IMR-90 (cell line): Measurements from ENCODE around the gene GSPT1. TPM values are rescaled to one million over a fixed set of nuclear protein-coding genes. Genes with fewer than 3 reads are reported as not detected.
A peak's percentile ranks its signal among the peaks of the same experiment; 100 is the strongest.

Experiments used
- ATAC-seq: fragments of 200-7000 bp; cut with Tn5 transposase; 2 replicates; pipeline ENCODE4 v1.9.1; 2020; ENCODE audit warnings: low read depth, mild to moderate bottlenecking, moderate library complexity
- BruUV-seq: library from RNA; stranded (reverse); fragments of 400-500 nt; replicated peaks from 2 replicates; lab custom pipeline; 2021; lab: Mats Ljungman, UMichigan
- CTCF ChIA-PET: fragments of 300-600 bp; formaldehyde crosslinking; extraction: SDS; loops from one replicate; lab custom pipeline; 2021; ENCODE audit warnings: antibody characterized with exemption; lab: Yijun Ruan, JAX
- POLR2A ChIA-PET: fragments of 300-600 bp; sonication (Branson Sonifier 250); formaldehyde crosslinking; loops from one replicate; lab custom pipeline; 2022; ENCODE audit warnings: antibody characterized with exemption; ENCODE audit not compliant: unreplicated experiment; lab: Charles Lee
- DNase-seq: peaks from one replicate; pipeline ENCODE4 v3.0.0; 2013
- H2AFZ ChIP-seq: replicated peaks from 2 replicates; pipeline ENCODE3; 2013; ENCODE audit warnings: low read length, mild to moderate bottlenecking; ENCODE audit not compliant: poor library complexity
- H2AK5ac ChIP-seq: 2 replicates; pipeline ENCODE4 v1.6.1; 2013; ENCODE audit warnings: low read depth, low read length, inconsistent platforms
- H2AK9ac ChIP-seq: replicated peaks from 2 replicates; pipeline ENCODE3; 2013; ENCODE audit warnings: mild to moderate bottlenecking, low read depth, low read length, moderate library complexity; ENCODE audit not compliant: poor library complexity
- H2BK120ac ChIP-seq: 2 replicates; pipeline ENCODE4 v1.6.1; 2013; ENCODE audit warnings: low read depth, low read length, inconsistent platforms
- H2BK15ac ChIP-seq: 3 replicates; pipeline ENCODE4 v1.6.1; 2013; ENCODE audit warnings: low read depth, low read length, inconsistent platforms
- H2BK20ac ChIP-seq: 2 replicates; pipeline ENCODE4 v1.6.1; 2013; ENCODE audit warnings: low read depth, mild to moderate bottlenecking, inconsistent platforms, low read length, moderate library complexity
- H2BK5ac ChIP-seq: 2 replicates; pipeline ENCODE4 v1.6.1; 2013; ENCODE audit warnings: mild to moderate bottlenecking, low read depth, low read length, inconsistent platforms; ENCODE audit not compliant: poor library complexity, severe bottlenecking
- H3K14ac ChIP-seq: replicated peaks from 2 replicates; pipeline ENCODE4 v1.6.1; 2013; ENCODE audit warnings: low read depth, low read length, inconsistent platforms
- H3K18ac ChIP-seq: 2 replicates; pipeline ENCODE4 v1.6.1; 2013; ENCODE audit warnings: low read depth, low read length, control low read depth
- H3K23ac ChIP-seq: 2 replicates; pipeline ENCODE4 v1.6.1; 2013; ENCODE audit warnings: low read depth, low read length, inconsistent platforms
- H3K27ac ChIP-seq: 2 replicates; pipeline ENCODE4 v1.5.1; 2013; ENCODE audit warnings: mild to moderate bottlenecking, control low read depth, low read length; ENCODE audit not compliant: insufficient read depth
- H3K27me3 ChIP-seq: 2 replicates; pipeline ENCODE4 v1.6.1; 2013; ENCODE audit warnings: low read length; ENCODE audit not compliant: control insufficient read depth, insufficient read depth
- H3K36me3 ChIP-seq: 2 replicates; pipeline ENCODE4 v1.6.1; 2013; ENCODE audit warnings: low read length, mixed read lengths; ENCODE audit not compliant: control insufficient read depth, insufficient read depth
- H3K4ac ChIP-seq: 2 replicates; pipeline ENCODE4 v1.6.1; 2013; ENCODE audit warnings: low read depth, low read length, inconsistent platforms
- H3K4me1 ChIP-seq: 2 replicates; pipeline ENCODE4 v1.6.1; 2013; ENCODE audit warnings: low read length, mixed read lengths; ENCODE audit not compliant: control insufficient read depth, insufficient read depth
- H3K4me2 ChIP-seq: 2 replicates; pipeline ENCODE4 v1.6.1; 2013; ENCODE audit warnings: low read depth, mild to moderate bottlenecking, control low read depth, low read length, moderate library complexity
- H3K4me3 ChIP-seq: 2 replicates; pipeline ENCODE4 v1.5.1; 2013; ENCODE audit warnings: low read depth, mild to moderate bottlenecking, control low read depth, low read length, moderate library complexity; ENCODE audit not compliant: insufficient read depth
- H3K56ac ChIP-seq: 2 replicates; pipeline ENCODE4 v1.6.1; 2013; ENCODE audit warnings: low read length, inconsistent platforms; ENCODE audit not compliant: insufficient read depth; ENCODE audit errors: extremely low read depth
- H3K79me1 ChIP-seq, 2 experiments: 2 replicates each; pipeline ENCODE4 v1.6.1; 2013; ENCODE audit warnings: low read length in 2 of 2, inconsistent platforms in 1 of 2, low read depth in 1 of 2
- H3K9ac ChIP-seq: 2 replicates; pipeline ENCODE4 v1.6.1; 2013; ENCODE audit warnings: low read depth, low read length, control low read depth
- H3K9me1 ChIP-seq: 2 replicates; pipeline ENCODE4 v1.6.1; 2013; ENCODE audit warnings: low read length, inconsistent platforms; ENCODE audit not compliant: insufficient read depth
- H3K9me3 ChIP-seq: 2 replicates; pipeline ENCODE4 v1.6.1; 2013; ENCODE audit warnings: low read length; ENCODE audit not compliant: control insufficient read depth, insufficient read depth
- H4K20me1 ChIP-seq: 2 replicates; pipeline ENCODE4 v1.6.1; 2013; ENCODE audit warnings: low read length, inconsistent platforms; ENCODE audit not compliant: insufficient read depth
- H4K5ac ChIP-seq: 2 replicates; pipeline ENCODE4 v1.6.1; 2013; ENCODE audit warnings: mild to moderate bottlenecking, low read depth, low read length, control low read depth
- H4K8ac ChIP-seq, 2 experiments: 2 replicates each; pipeline ENCODE4 v1.6.1; 2013; ENCODE audit warnings: low read depth in 2 of 2, low read length in 2 of 2, control low read depth in 1 of 2, inconsistent platforms in 1 of 2
- H4K91ac ChIP-seq: 2 replicates; pipeline ENCODE4 v1.6.1; 2013; ENCODE audit warnings: low read depth, low read length, inconsistent platforms; ENCODE audit not compliant: insufficient read depth
- BHLHE40 ChIP-seq: fragments of 150-350 bp; IDR thresholded peaks from 2 replicates; pipeline ENCODE4 v1.6.1; 2016; ENCODE audit warnings: mild to moderate bottlenecking, low read depth, low read length
- CEBPB ChIP-seq: IDR thresholded peaks from 2 replicates; pipeline ENCODE4 v1.6.1; 2012; ENCODE audit warnings: low read depth, low read length, improper control_type of control experiment
- CHD1 ChIP-seq: IDR thresholded peaks from 2 replicates; pipeline ENCODE4 v1.6.1; 2012; ENCODE audit warnings: low read depth, low read length, improper control_type of control experiment
- CTCF ChIP-seq: conservative IDR thresholded peaks from 2 replicates; pipeline ENCODE4 v1.5.1; 2012; ENCODE audit warnings: mild to moderate bottlenecking, low read depth, low read length, improper control_type of control experiment
- MAFK ChIP-seq: IDR thresholded peaks from 2 replicates; pipeline ENCODE4 v1.6.1; 2012; ENCODE audit warnings: low read depth, low read length, improper control_type of control experiment
- MAZ ChIP-seq: IDR thresholded peaks from 2 replicates; pipeline ENCODE4 v1.6.1; 2012; ENCODE audit warnings: low read depth, mild to moderate bottlenecking, low read length, improper control_type of control experiment, moderate library complexity, borderline replicate concordance
- MXI1 ChIP-seq: IDR thresholded peaks from 2 replicates; pipeline ENCODE4 v1.6.1; 2012; ENCODE audit warnings: low read depth, mild to moderate bottlenecking, low read length, moderate library complexity, borderline replicate concordance
- NFE2L2 ChIP-seq: fragments of 150-350 bp; IDR thresholded peaks from 2 replicates; pipeline ENCODE4 v1.6.1; 2016; ENCODE audit warnings: low read depth, mild to moderate bottlenecking, low read length
- POLR2A ChIP-seq: IDR thresholded peaks from 2 replicates; pipeline ENCODE4 v1.6.1; 2012; ENCODE audit warnings: mild to moderate bottlenecking, low read depth, low read length
- RAD21 ChIP-seq: IDR thresholded peaks from 2 replicates; pipeline ENCODE4 v1.6.1; 2012; ENCODE audit warnings: low read length, improper control_type of control experiment
- RFX5 ChIP-seq: IDR thresholded peaks from 2 replicates; pipeline ENCODE4 v1.8.0; 2012; ENCODE audit warnings: low read depth, mild to moderate bottlenecking, low read length, moderate library complexity
- WGBS, 2 experiments: methylation state at CpG; one replicate each; pipeline versions ENCODE4 v1.1.5 to v1.1.7; 2013; ENCODE audit warnings: missing lambda C conversion rate in 2 of 2; ENCODE audit not compliant: insufficient read length in 1 of 2; ENCODE audit errors: extremely low coverage in 2 of 2; 5-methylcytosine and 5-hydroxymethylcytosine counted together
- dilution Hi-C: fragments of 300-500 bp; cut with HindIII; formaldehyde crosslinking; loops from one replicate; pipeline ENCODE4 v1.14.3; 2018; ENCODE audit warnings: low sequenced_read_pairs; ENCODE audit not compliant: unreplicated experiment
- in situ Hi-C: fragments of 300-500 bp; cut with MboI; formaldehyde crosslinking; loops from 3 replicates; pipeline ENCODE4 v1.14.3; 2019; ENCODE audit warnings: low sequenced_read_pairs, inconsistent platforms, mixed read lengths
- intact Hi-C: fragments of 100-400 bp; cut with micrococcal nuclease; formaldehyde crosslinking; loops from 2 replicates; pipeline ENCODE4 v1.10.0; 2022
- polyA plus RNA-seq, 3 experiments: library from polyadenylated mRNA; depleted of rRNA; stranded (reverse); fragments of >200 nt; gene quantifications; 2 replicates each; pipeline ENCODE4 v1.2.3, GENCODE V29; 2012; ENCODE audit warnings: low replicate concordance in 1 of 3
- total RNA-seq: library from RNA; depleted of rRNA; stranded (reverse); fragments of >200 nt; gene quantifications from 2 replicates; pipeline ENCODE4 v1.2.3, GENCODE V29; 2012
- TF ChIP-seq, protein P1 (sequence below): fragments of 150-350 bp; IDR thresholded peaks from 2 replicates; pipeline ENCODE4 v1.6.1; 2017; ENCODE audit warnings: mild to moderate bottlenecking, antibody characterized with exemption, low read length, low read depth

Gene GSPT1
- total and polyA plus RNA-seq, 2 of the 4 experiments (the other 2 are of a cell fraction) = 76.3 to 84.8 TPM

DNA sequence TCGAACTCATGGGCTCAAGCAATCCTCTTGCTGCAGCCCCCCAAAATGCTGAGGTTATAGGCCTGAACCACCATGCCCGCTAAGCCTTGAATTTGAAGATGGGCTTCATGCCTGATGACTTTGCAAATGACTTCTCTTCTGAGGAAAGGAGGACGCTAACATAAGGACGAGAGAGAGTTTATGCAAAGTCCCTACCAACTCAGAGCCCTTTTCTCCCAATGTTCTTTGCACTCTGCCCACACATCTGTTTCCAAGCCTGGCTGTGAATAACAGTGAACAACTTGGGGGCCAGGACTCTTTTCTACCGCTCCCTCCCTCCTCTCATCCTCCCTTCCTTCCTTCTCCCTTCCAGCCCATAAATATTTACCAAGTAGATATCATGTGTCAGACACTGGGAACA is 34.6 kb upstream of the GSPT1 start:
- in situ Hi-C loops = no loop called here
- intact Hi-C loops = no loop called here
- BruUV-seq = no TSS peak

More for the DNA sequence above, 34.6 kb upstream of the GSPT1 start:
- peak; percentile 48; the same call in 1 of the 2 replicates for ATAC-seq
- no peak overlapping the region for H3K9ac ChIP-seq
- H3K4me2 ChIP-seq = peak overlapping the region; percentile 77
- H2AK5ac ChIP-seq = peak overlapping the region; percentile 48; the same call in 1 of the 2 replicates
- H3K4me1 ChIP-seq = peaks cover 8% of the 10 kb centered on the region
- H3K79me1 ChIP-seq = no peaks in the 10 kb centered on the region
- peak overlapping the region; percentile 77 for H3K27ac ChIP-seq
- no peaks in the 10 kb centered on the region for H3K27me3 ChIP-seq
- H4K20me1 ChIP-seq = no peaks in the 10 kb centered on the region
- H3K23ac ChIP-seq = peak overlapping the region; percentile 11; the same call in 1 of the 2 replicates
- peak; percentile 28 for DNase-seq
- peak overlapping the region; percentile 64 for H3K14ac ChIP-seq
- H3K9me3 ChIP-seq = no peaks in the 10 kb centered on the region
- H2BK120ac ChIP-seq = peak overlapping the region; percentile 90
- peak overlapping the region; percentile 19 for H3K18ac ChIP-seq
- H3K56ac ChIP-seq = no peak overlapping the region
- H4K5ac ChIP-seq = 0 out of 2 replicates have a peak overlapping the region, but pooled peaks have one; percentile 45
- H4K91ac ChIP-seq = peak overlapping the region; percentile 26
- dilution Hi-C loops = no loop called here
- peak overlapping the region; percentile 85 for H2AFZ ChIP-seq
- TF ChIP-seq CHD1 (no peak), BHLHE40 (no peak), NFE2L2 (no peak), MAFK (no peak), MXI1 (no peak), CTCF (no peak), RFX5 (no peak), MAZ (no peak), POLR2A (no peak), CEBPB (no peak), RAD21 (no peak)
- TF ChIP-seq, protein P1, sequence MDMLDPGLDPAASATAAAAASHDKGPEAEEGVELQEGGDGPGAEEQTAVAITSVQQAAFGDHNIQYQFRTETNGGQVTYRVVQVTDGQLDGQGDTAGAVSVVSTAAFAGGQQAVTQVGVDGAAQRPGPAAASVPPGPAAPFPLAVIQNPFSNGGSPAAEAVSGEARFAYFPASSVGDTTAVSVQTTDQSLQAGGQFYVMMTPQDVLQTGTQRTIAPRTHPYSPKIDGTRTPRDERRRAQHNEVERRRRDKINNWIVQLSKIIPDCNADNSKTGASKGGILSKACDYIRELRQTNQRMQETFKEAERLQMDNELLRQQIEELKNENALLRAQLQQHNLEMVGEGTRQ = no peak
- peak overlapping the region; percentile 85 for H3K4ac ChIP-seq
- WGBS, 2 experiments = 100% methylated on average over 1 of the region's 5 CpGs; no CpG with 5 or more reads in 1 of the 2 experiments
- peak overlapping the region; percentile 80 for H2AK9ac ChIP-seq
- no peak overlapping the region for H3K4me3 ChIP-seq
- H2BK15ac ChIP-seq = peak overlapping the region; percentile 54; the same call in 1 of the 3 replicates
- peak overlapping the region; percentile 81 for H2BK20ac ChIP-seq
- peaks cover 7% of the 10 kb centered on the region for H3K9me1 ChIP-seq
- no peaks in the 10 kb centered on the region for H3K36me3 ChIP-seq
- peak overlapping the region in 1 of 2 experiments; percentile 74; a peak in 2 of 4 replicates for H4K8ac ChIP-seq
- peak overlapping the region; percentile 82 for H2BK5ac ChIP-seq
- CTCF ChIA-PET = no interaction called here
- POLR2A ChIA-PET = no interaction called here
